Right ventricle myocardium inferior (tissue), 1 donor: ENCODE measurements around the gene CD69. TPM values are rescaled to one million over a fixed set of nuclear protein-coding genes. Genes with fewer than 3 reads are reported as not detected.

Experiments
- ATAC-seq: fragments of 200-7000 bp; cut with Tn5 transposase; one replicate; pipeline ENCODE4 v1.9.1; 2020; ENCODE audit warnings: mild to moderate bottlenecking, moderate library complexity
- DNase-seq: peaks from one replicate; pipeline ENCODE4 v3.0.0; 2021; ENCODE audit errors: missing footprints
- intact Hi-C: fragments of 100-400 bp; cut with DNase I; formaldehyde crosslinking; loops from one replicate; pipeline ENCODE4 v1.11.0; 2022
- long read RNA-seq: library from polyadenylated mRNA; unstranded; transcript quantifications from one replicate; pipeline ENCODE4 v2.0.0, GENCODE V29; 2021
- total RNA-seq: library from RNA; stranded (reverse); fragmentation: NEBNext Ultra II Directional; extraction: Animal tissue kit (Norgen Biotek cat#: 25700); gene quantifications from one replicate; pipeline ENCODE4 v1.2.1, GENCODE V29; 2021
- donor health status: DM: no; HTN: yes; CAD: no; lungs with severe emphysema.

Gene CD69
- 0.32 TPM for total RNA-seq
- long read RNA-seq = 0 reads

- ATAC-seq (no peak), DNase-seq (no peak)
- intact Hi-C loops = no loop called here
These were observed at the start of gene CD69 for GRCh38 chr12:9760699-9761418. Gene CD69 (minus strand): TSS chr12:9760901. CDS start chr12:9760820, 81 bp downstream.

- ATAC-seq = no peak
- intact Hi-C loops = no loop called here
- no peak for DNase-seq
These were observed 49.2 kb upstream of the CD69 start for GRCh38 chr12:9809866-9810265.

- intact Hi-C loops = no loop called here
- ATAC-seq (no peak), DNase-seq (no peak)
These were observed 48.6 kb upstream of the CD69 start for GRCh38 chr12:9809338-9809737.

- intact Hi-C loops = no loop called here
- DNase-seq (no peak), ATAC-seq (no peak)
These were observed 47.8 kb upstream of the CD69 start for GRCh38 chr12:9808504-9808903.

GRCh38 chr12:9806714-9807113 lies 46.0 kb upstream of the CD69 start:
- intact Hi-C loops = no loop called here
- DNase-seq = no peak
- ATAC-seq = no peak

- DNase-seq = no peak
- ATAC-seq = no peak
- intact Hi-C loops = no loop called here
These were observed 45.2 kb upstream of the CD69 start for GRCh38 chr12:9805883-9806282.

GRCh38 chr12:9799961-9800360 lies 39.3 kb upstream of the CD69 start:
- intact Hi-C loops = loop anchor here (5.0 kb wide), 1 partner anchor 53 kb away; no protein-coding TSS in a partner anchor
- no peak for DNase-seq
- no peak for ATAC-seq

GRCh38 chr12:9797722-9798619 lies 37.3 kb upstream of the CD69 start:
- ATAC-seq (peak; percentile 75), DNase-seq (no peak)
- intact Hi-C loops = loop anchor here (5.0 kb wide), 1 partner anchor 51 kb away; no protein-coding TSS in a partner anchor

- DNase-seq (no peak), ATAC-seq (no peak)
- intact Hi-C loops = loop anchor here (5.0 kb wide), 1 partner anchor 50 kb away; no protein-coding TSS in a partner anchor
These were observed 36.3 kb upstream of the CD69 start for GRCh38 chr12:9796971-9797370.

GRCh38 chr12:9796346-9796745 lies 35.6 kb upstream of the CD69 start:
- ATAC-seq = no peak
- intact Hi-C loops = loop anchor here (5.0 kb wide), 1 partner anchor 49 kb away; no protein-coding TSS in a partner anchor

GRCh38 chr12:9795945-9796344 lies 35.2 kb upstream of the CD69 start:
- no peak for ATAC-seq
- intact Hi-C loops = loop anchor here (5.0 kb wide), 1 partner anchor 49 kb away; no protein-coding TSS in a partner anchor
- no peak for DNase-seq

More at GRCh38 chr12:9796346-9796745, 35.6 kb upstream of the CD69 start:
- DNase-seq = no peak

GRCh38 chr12:9794484-9795093 lies 33.9 kb upstream of the CD69 start:
- intact Hi-C loops = loop anchor here (5.0 kb wide), 1 partner anchor 47 kb away; no protein-coding TSS in a partner anchor
- ATAC-seq (no peak), DNase-seq (no peak)

- ATAC-seq = no peak
- intact Hi-C loops = no loop called here
- DNase-seq = no peak
These were observed 33.2 kb upstream of the CD69 start for GRCh38 chr12:9793779-9794395.

GRCh38 chr12:9792961-9793617 lies 32.4 kb upstream of the CD69 start:
- intact Hi-C loops = no loop called here
- ATAC-seq (no peak), DNase-seq (no peak)

GRCh38 chr12:9792185-9792900 lies 31.6 kb upstream of the CD69 start:
- intact Hi-C loops = no loop called here
- no peak for ATAC-seq
- no peak for DNase-seq

- ATAC-seq = no peak
- intact Hi-C loops = no loop called here
- DNase-seq = no peak
These were observed 26.3 kb upstream of the CD69 start for GRCh38 chr12:9786726-9787717.

GRCh38 chr12:9784816-9785215 lies 24.1 kb upstream of the CD69 start:
- ATAC-seq (no peak), DNase-seq (no peak)
- intact Hi-C loops = no loop called here
